H1 (cell line): Measurements from ENCODE around the gene SLAMF1. TPM values are rescaled to one million over a fixed set of nuclear protein-coding genes. Genes with fewer than 3 reads are reported as not detected.

Experiments
- CBX5 ChIP-seq: fragments of 300-800, 300-1000 bp; sonication (generic); IDR thresholded peaks from 2 replicates; pipeline ENCODE4 v1.7.1; 2016; ENCODE audit warnings: antibody characterized with exemption, low read length, low read depth
- CHD1 ChIP-seq: IDR thresholded peaks from 2 replicates; pipeline ENCODE4 v1.6.1; 2012; ENCODE audit warnings: low read depth, low read length, improper control_type of control experiment
- CHD2 ChIP-seq: IDR thresholded peaks from 2 replicates; pipeline ENCODE4 v1.6.1; 2012; ENCODE audit warnings: low read length, improper control_type of control experiment
- CREB1 ChIP-seq: IDR thresholded peaks from 2 replicates; pipeline ENCODE4 v1.6.1; 2012; ENCODE audit warnings: inconsistent platforms
- FOSL1 ChIP-seq: IDR thresholded peaks from 2 replicates; pipeline ENCODE4 v1.6.1; 2011; ENCODE audit warnings: mild to moderate bottlenecking, low read depth, low read length, moderate library complexity; ENCODE audit not compliant: insufficient read depth
- RBBP5 ChIP-seq: IDR thresholded peaks from 2 replicates; pipeline ENCODE4 v1.7.1; 2012; ENCODE audit warnings: low read depth, mild to moderate bottlenecking, inconsistent platforms, low read length, moderate library complexity, borderline replicate concordance
- TCF12 ChIP-seq: IDR thresholded peaks from 2 replicates; pipeline ENCODE4 v1.6.1; 2011; ENCODE audit warnings: low read depth, mild to moderate bottlenecking, low read length
- polyA plus RNA-seq, 7 experiments: library from polyadenylated mRNA; depleted of rRNA in 3 of 7; stranded (reverse) in 5 of 7; unstranded in 2 of 7; fragments of >200 nt in 5 of 7; fragments of 200-250 nt in 2 of 7; gene quantifications; 1 replicate in 5 of 7; 2 replicates in 1 of 7; 4 replicates in 1 of 7; pipeline versions ENCODE4 v1.2.1 to v1.2.3, GENCODE V29; 2011 to 2013; ENCODE audit warnings: missing spikeins in 2 of 7, mixed read lengths in 2 of 7
- total RNA-seq: library from RNA; stranded (reverse); fragmentation: NEBNext Ultra II Directional; extraction: Animal tissue kit (Norgen Biotek cat#: 25700); gene quantifications from 2 replicates; pipeline ENCODE4 v1.2.1, GENCODE V29; 2021
- TF ChIP-seq, protein P1 (sequence below): IDR thresholded peaks from 2 replicates; pipeline ENCODE4 v1.6.1; 2012; ENCODE audit warnings: inconsistent platforms
- TF ChIP-seq, protein P2 (sequence below): fragments of 300-600 bp; sonication (generic); IDR thresholded peaks from 2 replicates; pipeline ENCODE4 v1.7.1; 2012; ENCODE audit warnings: low read length, moderate library complexity, mild to moderate bottlenecking, inconsistent platforms; ENCODE audit not compliant: insufficient replicate concordance

SLAMF1 gene
- total and polyA plus RNA-seq, 2 of the 8 experiments (the other 6 are each of a cell fraction or from before 2014, with no cell fraction given) = not detected

- no peak for TF ChIP-seq CHD1
- TF ChIP-seq, protein P1, sequence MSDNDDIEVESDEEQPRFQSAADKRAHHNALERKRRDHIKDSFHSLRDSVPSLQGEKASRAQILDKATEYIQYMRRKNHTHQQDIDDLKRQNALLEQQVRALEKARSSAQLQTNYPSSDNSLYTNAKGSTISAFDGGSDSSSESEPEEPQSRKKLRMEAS = no peak
- no peak for TF ChIP-seq FOSL1
- no peak for TF ChIP-seq RBBP5
- no peak for TF ChIP-seq CBX5
- TF ChIP-seq, protein P2, sequence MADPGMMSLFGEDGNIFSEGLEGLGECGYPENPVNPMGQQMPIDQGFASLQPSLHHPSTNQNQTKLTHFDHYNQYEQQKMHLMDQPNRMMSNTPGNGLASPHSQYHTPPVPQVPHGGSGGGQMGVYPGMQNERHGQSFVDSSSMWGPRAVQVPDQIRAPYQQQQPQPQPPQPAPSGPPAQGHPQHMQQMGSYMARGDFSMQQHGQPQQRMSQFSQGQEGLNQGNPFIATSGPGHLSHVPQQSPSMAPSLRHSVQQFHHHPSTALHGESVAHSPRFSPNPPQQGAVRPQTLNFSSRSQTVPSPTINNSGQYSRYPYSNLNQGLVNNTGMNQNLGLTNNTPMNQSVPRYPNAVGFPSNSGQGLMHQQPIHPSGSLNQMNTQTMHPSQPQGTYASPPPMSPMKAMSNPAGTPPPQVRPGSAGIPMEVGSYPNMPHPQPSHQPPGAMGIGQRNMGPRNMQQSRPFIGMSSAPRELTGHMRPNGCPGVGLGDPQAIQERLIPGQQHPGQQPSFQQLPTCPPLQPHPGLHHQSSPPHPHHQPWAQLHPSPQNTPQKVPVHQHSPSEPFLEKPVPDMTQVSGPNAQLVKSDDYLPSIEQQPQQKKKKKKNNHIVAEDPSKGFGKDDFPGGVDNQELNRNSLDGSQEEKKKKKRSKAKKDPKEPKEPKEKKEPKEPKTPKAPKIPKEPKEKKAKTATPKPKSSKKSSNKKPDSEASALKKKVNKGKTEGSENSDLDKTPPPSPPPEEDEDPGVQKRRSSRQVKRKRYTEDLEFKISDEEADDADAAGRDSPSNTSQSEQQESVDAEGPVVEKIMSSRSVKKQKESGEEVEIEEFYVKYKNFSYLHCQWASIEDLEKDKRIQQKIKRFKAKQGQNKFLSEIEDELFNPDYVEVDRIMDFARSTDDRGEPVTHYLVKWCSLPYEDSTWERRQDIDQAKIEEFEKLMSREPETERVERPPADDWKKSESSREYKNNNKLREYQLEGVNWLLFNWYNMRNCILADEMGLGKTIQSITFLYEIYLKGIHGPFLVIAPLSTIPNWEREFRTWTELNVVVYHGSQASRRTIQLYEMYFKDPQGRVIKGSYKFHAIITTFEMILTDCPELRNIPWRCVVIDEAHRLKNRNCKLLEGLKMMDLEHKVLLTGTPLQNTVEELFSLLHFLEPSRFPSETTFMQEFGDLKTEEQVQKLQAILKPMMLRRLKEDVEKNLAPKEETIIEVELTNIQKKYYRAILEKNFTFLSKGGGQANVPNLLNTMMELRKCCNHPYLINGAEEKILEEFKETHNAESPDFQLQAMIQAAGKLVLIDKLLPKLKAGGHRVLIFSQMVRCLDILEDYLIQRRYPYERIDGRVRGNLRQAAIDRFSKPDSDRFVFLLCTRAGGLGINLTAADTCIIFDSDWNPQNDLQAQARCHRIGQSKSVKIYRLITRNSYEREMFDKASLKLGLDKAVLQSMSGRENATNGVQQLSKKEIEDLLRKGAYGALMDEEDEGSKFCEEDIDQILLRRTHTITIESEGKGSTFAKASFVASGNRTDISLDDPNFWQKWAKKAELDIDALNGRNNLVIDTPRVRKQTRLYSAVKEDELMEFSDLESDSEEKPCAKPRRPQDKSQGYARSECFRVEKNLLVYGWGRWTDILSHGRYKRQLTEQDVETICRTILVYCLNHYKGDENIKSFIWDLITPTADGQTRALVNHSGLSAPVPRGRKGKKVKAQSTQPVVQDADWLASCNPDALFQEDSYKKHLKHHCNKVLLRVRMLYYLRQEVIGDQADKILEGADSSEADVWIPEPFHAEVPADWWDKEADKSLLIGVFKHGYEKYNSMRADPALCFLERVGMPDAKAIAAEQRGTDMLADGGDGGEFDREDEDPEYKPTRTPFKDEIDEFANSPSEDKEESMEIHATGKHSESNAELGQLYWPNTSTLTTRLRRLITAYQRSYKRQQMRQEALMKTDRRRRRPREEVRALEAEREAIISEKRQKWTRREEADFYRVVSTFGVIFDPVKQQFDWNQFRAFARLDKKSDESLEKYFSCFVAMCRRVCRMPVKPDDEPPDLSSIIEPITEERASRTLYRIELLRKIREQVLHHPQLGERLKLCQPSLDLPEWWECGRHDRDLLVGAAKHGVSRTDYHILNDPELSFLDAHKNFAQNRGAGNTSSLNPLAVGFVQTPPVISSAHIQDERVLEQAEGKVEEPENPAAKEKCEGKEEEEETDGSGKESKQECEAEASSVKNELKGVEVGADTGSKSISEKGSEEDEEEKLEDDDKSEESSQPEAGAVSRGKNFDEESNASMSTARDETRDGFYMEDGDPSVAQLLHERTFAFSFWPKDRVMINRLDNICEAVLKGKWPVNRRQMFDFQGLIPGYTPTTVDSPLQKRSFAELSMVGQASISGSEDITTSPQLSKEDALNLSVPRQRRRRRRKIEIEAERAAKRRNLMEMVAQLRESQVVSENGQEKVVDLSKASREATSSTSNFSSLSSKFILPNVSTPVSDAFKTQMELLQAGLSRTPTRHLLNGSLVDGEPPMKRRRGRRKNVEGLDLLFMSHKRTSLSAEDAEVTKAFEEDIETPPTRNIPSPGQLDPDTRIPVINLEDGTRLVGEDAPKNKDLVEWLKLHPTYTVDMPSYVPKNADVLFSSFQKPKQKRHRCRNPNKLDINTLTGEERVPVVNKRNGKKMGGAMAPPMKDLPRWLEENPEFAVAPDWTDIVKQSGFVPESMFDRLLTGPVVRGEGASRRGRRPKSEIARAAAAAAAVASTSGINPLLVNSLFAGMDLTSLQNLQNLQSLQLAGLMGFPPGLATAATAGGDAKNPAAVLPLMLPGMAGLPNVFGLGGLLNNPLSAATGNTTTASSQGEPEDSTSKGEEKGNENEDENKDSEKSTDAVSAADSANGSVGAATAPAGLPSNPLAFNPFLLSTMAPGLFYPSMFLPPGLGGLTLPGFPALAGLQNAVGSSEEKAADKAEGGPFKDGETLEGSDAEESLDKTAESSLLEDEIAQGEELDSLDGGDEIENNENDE = no peak
- TF ChIP-seq CREB1 = no peak
- TF ChIP-seq CHD2 = no peak
- no peak for TF ChIP-seq TCF12
- TF ChIP-seq, all 59 proteins: peak for 0
Measured at GRCh38 chr1:160623862-160624261, 23.0 kb downstream of the SLAMF1 start (continued).
